Bladder microvascular endothelial cell (primary cell): Measurements from ENCODE around the gene NCBP1. TPM values are rescaled to one million over a fixed set of nuclear protein-coding genes. Genes with fewer than 3 reads are reported as not detected.

ENCODE experiments used
- total RNA-seq: library from RNA; depleted of rRNA; stranded (reverse); fragments of >200 nt; gene quantifications from 2 replicates; pipeline ENCODE4 v1.2.3, GENCODE V29; 2014

Gene NCBP1
- 28.7 and 49.9 TPM in 2 replicates for total RNA-seq

DNA sequence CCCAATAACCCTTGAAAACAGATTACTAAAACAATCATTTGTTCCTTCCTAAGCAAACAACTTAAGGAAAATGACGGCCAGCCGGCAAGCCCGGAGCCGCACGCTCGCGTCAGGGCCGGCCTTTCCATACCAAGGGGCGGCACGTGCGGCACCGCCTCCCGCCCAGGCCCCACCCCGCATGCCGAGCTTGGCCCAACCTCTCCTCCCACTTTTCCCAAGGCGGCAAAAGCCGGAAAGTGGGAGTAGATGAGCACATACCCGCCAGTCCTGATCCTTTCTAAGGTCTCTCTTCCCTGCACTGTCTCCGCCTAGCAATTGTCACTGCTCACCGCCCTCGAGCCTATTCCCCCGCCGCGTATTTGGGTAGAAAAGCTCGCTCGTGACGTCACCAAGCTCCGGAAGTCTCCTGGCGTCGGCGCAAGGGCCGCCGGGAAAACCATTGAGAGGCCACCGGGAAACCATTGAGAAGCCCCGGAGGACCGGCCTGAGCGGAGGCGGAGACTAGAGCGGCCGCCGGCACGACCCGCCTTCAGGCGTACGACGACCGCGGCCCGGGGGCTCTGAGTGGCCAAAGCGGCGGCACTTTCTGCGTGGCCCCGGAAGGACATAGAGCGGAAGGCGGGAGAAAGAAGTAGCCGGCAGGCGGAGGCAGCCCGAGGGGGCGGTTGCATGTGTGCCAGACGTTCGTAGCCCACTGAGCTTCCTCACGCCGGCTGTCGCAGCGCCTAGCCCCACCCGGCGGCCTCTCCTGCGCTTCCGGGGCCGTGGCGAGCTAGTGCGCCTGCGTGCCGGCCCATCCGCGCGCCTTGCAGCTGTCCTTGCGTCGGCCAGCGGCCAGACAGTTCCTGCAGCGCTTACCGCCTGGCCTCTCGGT, at the start of gene NCBP1, which contains the start of gene TSTD2:
Gene NCBP1 (plus strand): TSS at position 837 of the 874 bp plus-strand sequence. CDS start 61 bp downstream, outside the sequence.
Gene TSTD2 (minus strand): TSS at position 384 of the 874 bp plus-strand sequence. CDS start 5,806 bp downstream, outside the sequence.

DNA sequence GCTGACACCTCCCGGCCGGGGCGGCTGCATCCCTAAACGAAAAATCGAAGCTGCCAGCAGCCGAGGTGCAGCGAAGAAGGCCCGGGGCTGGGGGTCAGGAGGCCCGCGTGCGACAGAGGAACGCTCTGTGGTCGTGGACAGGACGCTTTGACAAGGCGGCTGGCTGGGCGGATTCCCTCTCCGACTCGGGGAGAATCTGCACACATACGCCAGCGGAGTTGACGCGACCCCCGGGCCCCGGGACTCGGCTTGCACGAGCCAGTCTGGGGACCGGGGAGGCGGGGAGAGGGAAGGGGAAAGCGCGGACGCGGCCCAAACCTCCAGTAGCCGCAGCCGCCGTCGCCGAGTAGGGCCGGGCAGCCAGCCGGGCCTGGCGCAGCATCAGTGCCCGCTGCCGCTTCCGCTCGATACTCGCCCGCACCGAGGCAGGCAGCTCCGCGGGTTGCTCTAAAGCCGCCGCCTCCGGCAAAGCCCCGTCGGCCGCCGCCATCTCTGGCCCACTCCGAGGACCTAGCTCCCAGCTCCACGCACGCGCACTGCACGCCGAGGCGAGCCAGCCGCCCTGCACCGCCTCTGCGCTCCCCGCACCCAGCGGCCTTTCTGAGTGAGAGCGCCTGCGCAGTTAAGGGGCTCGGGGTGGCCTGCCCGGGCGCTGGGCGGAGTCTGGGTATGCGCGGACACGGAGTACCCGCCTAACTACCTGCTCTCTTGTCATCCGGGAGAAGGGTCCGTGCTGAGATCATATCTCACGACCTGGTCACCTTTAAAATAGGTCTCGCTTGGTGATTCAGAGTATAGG, 63.4 kb downstream of the NCBP1 start, which contains the start of gene XPA:
Gene XPA (minus strand): TSS at position 538 of the 799 bp plus-strand sequence. CDS start 48 bp downstream, at position 490.

Other genes starting within 250 kb of the NCBP1 start
- 13.3 and 21.5 TPM in 2 replicates for gene TDRD7, start 221.7 kb upstream of the NCBP1 start, total RNA-seq
- 1.5 and 7.9 TPM in 2 replicates for gene TMOD1, start 132.2 kb upstream of the NCBP1 start, total RNA-seq
- 7.4 and 22.8 TPM in 2 replicates for gene TSTD2, start 453 bp upstream of the NCBP1 start, total RNA-seq
- gene XPA, start 63.5 kb downstream of the NCBP1 start, total RNA-seq: 7.8 and 12.1 TPM in 2 replicates
- not detected in 2 replicates for gene FOXE1, start 219.4 kb downstream of the NCBP1 start, total RNA-seq